ENCODE data around the gene TTLL1. TPM values are rescaled to one million over a fixed set of nuclear protein-coding genes. Genes with fewer than 3 reads are reported as not detected.

TTLL1 gene
- total and polyA plus RNA-seq, 9 of the 15 experiments (the other 6 are each of a cell fraction or from before 2014, with no cell fraction given), result 0.06 to 0.85 (median 0.17) TPM

DNA sequence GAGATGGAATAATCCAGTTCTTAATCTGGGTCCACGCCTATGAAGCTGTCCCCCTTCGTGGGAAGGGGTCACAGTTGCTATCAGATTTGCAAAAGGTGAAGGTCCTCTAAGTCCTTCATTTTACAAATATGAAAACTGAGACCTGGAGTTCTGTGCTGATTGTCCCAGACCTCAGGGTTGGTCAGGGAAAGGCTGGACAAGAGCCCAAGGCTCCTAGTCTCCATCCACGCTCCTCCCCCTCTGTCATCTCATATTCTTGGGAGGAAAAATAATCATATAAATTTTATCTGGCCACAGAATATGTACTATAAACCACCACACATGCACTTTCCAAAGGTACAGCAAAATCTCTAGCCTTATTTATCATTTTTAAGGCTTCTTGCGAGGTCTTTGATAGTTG, 79.7 kb downstream of the TTLL1 start:
- Histone ChIP-seq H3K36me3 (ENCODE audit: control insufficient read depth, insufficient read depth, low read length) (no peaks in the 10 kb centered on the region), H3K9me1 (ENCODE audit: control insufficient read depth, insufficient read depth, low read length) (no peaks in the 10 kb centered on the region), H3K4me1 (replicated peaks in 1 of 2; ENCODE audit: control insufficient read depth in 2 of 2, insufficient read depth in 2 of 2, low read length in 2 of 2) (peaks cover 27% of the 10 kb centered on the region in 2 experiments; a peak in 4 of 5 replicates), H4K20me1 (replicated peaks; ENCODE audit: control insufficient read depth, insufficient read depth, low read length) (peaks cover 19% of the 10 kb centered on the region), H3K9ac (ENCODE audit: insufficient read depth in 1 of 2, low read depth in 2 of 2, low read length in 2 of 2) (no peak overlapping the region), H3K4me2 (ENCODE audit: insufficient read depth, low read length) (no peak overlapping the region), H3K27ac (ENCODE audit: extremely low read depth, low read depth, low read length) (no peak overlapping the region), H3K4me3 (no peak overlapping the region), H3K27me3 (ENCODE audit: control insufficient read depth in 2 of 2, insufficient read depth in 2 of 2, low read length in 2 of 2) (no peaks in the 10 kb centered on the region), H3K9me3 (replicated peaks; ENCODE audit: control insufficient read depth, insufficient read depth, low read depth, low read length) (no peaks in the 10 kb centered on the region), H2AFZ (ENCODE audit: low read depth, low read length) (no peak overlapping the region), H3K79me2 (ENCODE audit: control insufficient read depth, insufficient read depth, low read length) (peaks cover 78% of the 10 kb centered on the region)
- intact Hi-C loops (cut with micrococcal nuclease), result no loop called here
- CTCF ChIA-PET (ENCODE audit: low intra/inter-chr PET ratio), result no interaction called here
- BruUV-seq (replicated peaks), result no TSS peak
- TF ChIP-seq ELF1 (tag; IDR thresholded peaks at IDR 0.05) (no peak), RBM39 (optimal IDR thresholded peaks at IDR 0.05; ENCODE audit: low read depth, low read length) (no peak), ZNF696 (CRISPR knock-in tag; conservative IDR thresholded peaks at IDR 0.05) (no peak), RNF2 (IDR thresholded peaks at IDR 0.05) (no peak), ZNF384 (IDR thresholded peaks at IDR 0.05; ENCODE audit: low read depth, low read length) (no peak), HMG20B (CRISPR knock-in tag; IDR thresholded peaks at IDR 0.05) (no peak), ZNF644 (tag; IDR thresholded peaks at IDR 0.05; ENCODE audit: low read depth) (no peak), SETDB1 (IDR thresholded peaks at IDR 0.05; ENCODE audit: low read length) (no peak)
- TF ChIP-seq, protein P1, sequence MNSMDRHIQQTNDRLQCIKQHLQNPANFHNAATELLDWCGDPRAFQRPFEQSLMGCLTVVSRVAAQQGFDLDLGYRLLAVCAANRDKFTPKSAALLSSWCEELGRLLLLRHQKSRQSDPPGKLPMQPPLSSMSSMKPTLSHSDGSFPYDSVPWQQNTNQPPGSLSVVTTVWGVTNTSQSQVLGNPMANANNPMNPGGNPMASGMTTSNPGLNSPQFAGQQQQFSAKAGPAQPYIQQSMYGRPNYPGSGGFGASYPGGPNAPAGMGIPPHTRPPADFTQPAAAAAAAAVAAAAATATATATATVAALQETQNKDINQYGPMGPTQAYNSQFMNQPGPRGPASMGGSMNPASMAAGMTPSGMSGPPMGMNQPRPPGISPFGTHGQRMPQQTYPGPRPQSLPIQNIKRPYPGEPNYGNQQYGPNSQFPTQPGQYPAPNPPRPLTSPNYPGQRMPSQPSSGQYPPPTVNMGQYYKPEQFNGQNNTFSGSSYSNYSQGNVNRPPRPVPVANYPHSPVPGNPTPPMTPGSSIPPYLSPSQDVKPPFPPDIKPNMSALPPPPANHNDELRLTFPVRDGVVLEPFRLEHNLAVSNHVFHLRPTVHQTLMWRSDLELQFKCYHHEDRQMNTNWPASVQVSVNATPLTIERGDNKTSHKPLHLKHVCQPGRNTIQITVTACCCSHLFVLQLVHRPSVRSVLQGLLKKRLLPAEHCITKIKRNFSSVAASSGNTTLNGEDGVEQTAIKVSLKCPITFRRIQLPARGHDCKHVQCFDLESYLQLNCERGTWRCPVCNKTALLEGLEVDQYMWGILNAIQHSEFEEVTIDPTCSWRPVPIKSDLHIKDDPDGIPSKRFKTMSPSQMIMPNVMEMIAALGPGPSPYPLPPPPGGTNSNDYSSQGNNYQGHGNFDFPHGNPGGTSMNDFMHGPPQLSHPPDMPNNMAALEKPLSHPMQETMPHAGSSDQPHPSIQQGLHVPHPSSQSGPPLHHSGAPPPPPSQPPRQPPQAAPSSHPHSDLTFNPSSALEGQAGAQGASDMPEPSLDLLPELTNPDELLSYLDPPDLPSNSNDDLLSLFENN (IDR thresholded peaks at IDR 0.05; ENCODE audit: low read depth in 2 of 2, low read length in 2 of 2), result no peak
- TF ChIP-seq, protein P2, sequence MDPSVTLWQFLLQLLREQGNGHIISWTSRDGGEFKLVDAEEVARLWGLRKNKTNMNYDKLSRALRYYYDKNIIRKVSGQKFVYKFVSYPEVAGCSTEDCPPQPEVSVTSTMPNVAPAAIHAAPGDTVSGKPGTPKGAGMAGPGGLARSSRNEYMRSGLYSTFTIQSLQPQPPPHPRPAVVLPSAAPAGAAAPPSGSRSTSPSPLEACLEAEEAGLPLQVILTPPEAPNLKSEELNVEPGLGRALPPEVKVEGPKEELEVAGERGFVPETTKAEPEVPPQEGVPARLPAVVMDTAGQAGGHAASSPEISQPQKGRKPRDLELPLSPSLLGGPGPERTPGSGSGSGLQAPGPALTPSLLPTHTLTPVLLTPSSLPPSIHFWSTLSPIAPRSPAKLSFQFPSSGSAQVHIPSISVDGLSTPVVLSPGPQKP (CRISPR knock-in tag; IDR thresholded peaks at IDR 0.05), result no peak
- no peak for ATAC-seq
- in situ Hi-C loops (cut with MboI), result no loop called here
- FAIRE-seq, result no peak
- DNase-seq (ENCODE audit: extremely low read depth in 1 of 4, low spot score in 3 of 4), result no peak
- POLR2A ChIA-PET, result no interaction called here
- 84% methylated on average over 4 of the region's 4 CpGs for WGBS (ENCODE audit: insufficient coverage, low coverage, missing lambda C conversion rate)

All from K562 (cell line).